HUES6 (cell line): ENCODE results near the gene SLCO3A1.
"Not testable (repeated sequence)": the region's sequence is repeated elsewhere in the genome, so short reads cannot be mapped to it uniquely, and the experiment has no call there.

Experiments used
- H3K27ac ChIP-seq: 2 replicates; pipeline ENCODE4 v1.7.0; 2013; ENCODE audit warnings: low read depth, mild to moderate bottlenecking, low read length, inconsistent platforms
- H3K27me3 ChIP-seq: 2 replicates; pipeline ENCODE4 v1.6.1; 2013; ENCODE audit warnings: low read length; ENCODE audit not compliant: control insufficient read depth, insufficient read depth
- H3K36me3 ChIP-seq: 2 replicates; pipeline ENCODE4 v1.6.1; 2013; ENCODE audit warnings: low read length; ENCODE audit not compliant: control insufficient read depth, insufficient read depth
- H3K4me1 ChIP-seq: 2 replicates; pipeline ENCODE4 v1.6.1; 2013; ENCODE audit warnings: low read length; ENCODE audit not compliant: control insufficient read depth, insufficient read depth
- H3K4me3 ChIP-seq: 2 replicates; pipeline ENCODE4 v1.5.1; 2013; ENCODE audit warnings: low read depth, low read length
- H3K9ac ChIP-seq: one replicate; pipeline ENCODE4 v1.6.1; 2013; ENCODE audit warnings: mild to moderate bottlenecking, low read length
- H3K9me3 ChIP-seq: 2 replicates; pipeline ENCODE4 v1.6.1; 2013; ENCODE audit warnings: low read depth, low read length; ENCODE audit not compliant: control insufficient read depth, insufficient read depth

The SLCO3A1 gene

DNA sequence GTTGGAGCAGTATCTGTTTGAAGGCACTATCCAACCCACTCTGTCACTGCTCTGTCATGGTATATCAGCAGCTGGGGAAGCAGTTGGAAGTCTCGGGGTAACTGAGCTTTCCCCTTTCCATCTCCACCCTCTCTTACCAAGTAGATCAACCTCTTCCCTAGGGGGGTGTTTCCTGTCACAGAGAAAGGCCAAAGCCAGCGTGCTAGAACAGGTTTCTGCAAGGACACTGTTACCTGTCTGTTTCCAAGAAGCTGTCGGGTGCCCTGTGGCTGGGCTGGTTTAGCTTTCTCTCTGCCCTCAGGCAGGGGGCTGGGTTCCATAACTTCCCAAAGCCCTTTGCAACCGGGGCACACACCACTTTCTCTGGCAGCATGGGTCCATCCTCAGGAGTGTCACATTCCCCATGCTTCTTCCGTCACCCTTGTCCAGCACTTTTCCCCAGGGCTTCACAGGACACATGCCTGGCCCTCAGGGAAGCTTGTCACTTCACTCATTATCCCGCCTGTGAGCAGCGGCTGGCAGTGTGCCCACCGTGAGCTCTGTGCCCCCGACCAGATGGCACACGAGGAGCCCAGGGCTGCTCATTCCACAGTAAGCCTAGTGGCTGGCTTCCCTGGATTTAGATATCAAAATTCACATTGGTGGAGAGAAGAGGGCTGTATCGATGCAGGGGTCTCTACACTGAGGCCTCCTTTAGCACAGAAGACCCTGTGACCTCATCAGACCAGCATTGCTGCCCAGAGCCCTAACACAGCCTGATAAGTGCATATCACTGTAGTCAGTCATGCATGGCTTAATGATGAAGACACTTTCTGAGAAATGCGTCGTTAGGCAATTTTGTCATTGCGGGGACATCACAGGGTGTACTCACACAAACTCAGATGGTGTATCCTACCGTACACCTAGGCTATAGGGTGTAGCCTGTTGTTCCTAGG lies 205.8 kb downstream of the SLCO3A1 start:
- H3K4me1 ChIP-seq = no peaks in the 10 kb centered on the region
- no peak overlapping the region for H3K27ac ChIP-seq
- H3K9me3 ChIP-seq = no peaks in the 10 kb centered on the region
- H3K4me3 ChIP-seq = no peak overlapping the region
- H3K36me3 ChIP-seq = no peaks in the 10 kb centered on the region
- no peaks in the 10 kb centered on the region for H3K27me3 ChIP-seq
- H3K9ac ChIP-seq = no peak overlapping the region

DNA sequence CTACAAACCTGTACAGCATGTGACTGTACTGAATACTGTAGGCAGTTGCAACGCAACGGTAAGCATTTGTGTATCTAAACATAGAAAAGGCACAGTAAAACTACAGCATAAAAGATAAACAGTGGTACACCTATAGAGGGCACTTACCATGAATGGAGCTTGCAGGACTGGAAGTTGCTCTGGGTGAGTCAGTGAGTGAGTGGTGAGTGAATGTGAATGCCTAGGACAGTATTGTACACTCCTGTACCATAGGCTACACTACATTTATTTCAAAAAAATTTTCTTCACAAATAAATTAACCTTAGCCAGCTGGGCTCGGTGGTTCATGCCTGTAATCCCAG lies 206.4 kb downstream of the SLCO3A1 start:
- not testable (repeated sequence) for H3K27me3 ChIP-seq, H3K9me3 ChIP-seq, H3K4me1 ChIP-seq, H3K27ac ChIP-seq, H3K4me3 ChIP-seq, H3K36me3 ChIP-seq, H3K9ac ChIP-seq

DNA sequence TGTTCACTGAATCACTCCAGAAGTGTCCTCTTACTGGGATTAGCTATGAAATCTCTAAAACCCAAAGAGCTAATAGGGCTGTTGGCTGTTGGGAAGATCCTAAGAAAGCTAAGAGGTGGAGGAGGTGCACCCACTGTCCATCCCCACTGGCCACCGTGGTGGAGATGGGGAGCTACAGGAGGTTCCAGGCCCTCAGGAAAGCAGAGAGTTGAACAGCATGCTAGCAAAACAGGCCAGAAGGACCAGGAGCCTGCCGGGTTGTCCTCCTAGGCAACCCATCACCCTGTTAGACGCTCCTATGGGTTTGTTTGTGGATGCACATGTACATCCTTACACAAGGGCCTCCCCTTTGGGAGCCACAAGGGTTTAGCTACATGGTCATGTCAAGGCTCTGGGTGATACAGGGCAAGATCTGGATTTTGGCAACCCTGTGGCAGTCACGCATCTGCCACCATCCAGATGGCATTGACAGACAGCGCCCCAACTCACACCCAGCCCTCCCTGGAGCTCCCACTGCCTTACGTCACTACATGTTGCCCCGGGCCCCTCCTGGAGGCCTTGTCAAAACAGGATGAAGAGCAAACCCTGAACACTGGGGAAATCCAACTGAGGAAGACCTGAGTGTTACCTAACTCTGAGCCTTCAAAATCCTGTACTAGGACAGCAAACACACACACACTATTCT lies 208.1 kb downstream of the SLCO3A1 start:
- Histone ChIP-seq H3K4me3 (no peak overlapping the region), H3K27me3 (no peaks in the 10 kb centered on the region), H3K9me3 (no peaks in the 10 kb centered on the region), H3K9ac (no peak overlapping the region), H3K4me1 (no peaks in the 10 kb centered on the region), H3K36me3 (no peaks in the 10 kb centered on the region), H3K27ac (no peak overlapping the region)

DNA sequence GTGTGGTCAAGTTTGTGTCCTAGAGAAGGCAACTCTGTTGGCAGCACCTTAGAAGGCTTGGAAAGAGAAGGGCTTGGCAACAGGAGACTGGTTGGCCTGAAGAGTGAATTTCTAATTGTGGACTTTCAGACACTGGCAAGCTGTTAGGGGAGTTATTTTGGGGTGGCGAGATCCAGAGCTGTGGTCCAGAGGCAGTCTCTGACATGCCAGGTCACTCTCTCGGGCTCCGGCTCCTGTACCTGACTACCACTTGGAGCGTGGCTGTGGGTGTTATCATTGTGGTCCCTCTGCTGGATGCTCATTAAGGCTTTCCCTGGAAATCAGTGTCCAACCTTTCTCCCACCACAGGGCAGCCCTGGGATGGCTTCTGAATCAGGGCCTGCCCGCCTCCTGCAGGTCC lies 209.0 kb downstream of the SLCO3A1 start:
- H3K9ac ChIP-seq = no peak overlapping the region
- H3K27me3 ChIP-seq = no peaks in the 10 kb centered on the region
- H3K4me1 ChIP-seq = no peaks in the 10 kb centered on the region

DNA sequence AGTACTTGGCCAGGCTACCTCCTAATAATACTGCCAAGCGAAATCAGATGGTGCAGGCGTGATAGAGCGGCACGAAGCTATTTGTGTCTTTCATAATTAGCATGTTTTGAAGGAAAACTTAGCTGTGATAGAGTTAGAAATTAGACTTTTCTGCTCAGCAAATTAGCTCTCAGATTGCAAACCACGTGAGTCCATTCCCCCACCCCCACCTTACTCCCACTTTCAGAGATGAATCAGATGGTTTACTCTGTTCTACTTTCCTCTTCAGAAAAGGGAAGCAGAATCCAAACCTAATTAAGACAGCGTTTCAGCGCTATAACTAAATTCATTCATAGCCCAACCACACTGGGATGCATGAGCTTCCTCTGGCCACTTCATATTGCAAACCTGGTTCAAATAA lies 214.6 kb downstream of the SLCO3A1 start:
- H3K27ac ChIP-seq = no peak overlapping the region

More for the DNA sequence above, 209.0 kb downstream of the SLCO3A1 start:
- no peaks in the 10 kb centered on the region for H3K36me3 ChIP-seq
- H3K27ac ChIP-seq = no peak overlapping the region
- H3K4me3 ChIP-seq = no peak overlapping the region
- H3K9me3 ChIP-seq = no peaks in the 10 kb centered on the region

DNA sequence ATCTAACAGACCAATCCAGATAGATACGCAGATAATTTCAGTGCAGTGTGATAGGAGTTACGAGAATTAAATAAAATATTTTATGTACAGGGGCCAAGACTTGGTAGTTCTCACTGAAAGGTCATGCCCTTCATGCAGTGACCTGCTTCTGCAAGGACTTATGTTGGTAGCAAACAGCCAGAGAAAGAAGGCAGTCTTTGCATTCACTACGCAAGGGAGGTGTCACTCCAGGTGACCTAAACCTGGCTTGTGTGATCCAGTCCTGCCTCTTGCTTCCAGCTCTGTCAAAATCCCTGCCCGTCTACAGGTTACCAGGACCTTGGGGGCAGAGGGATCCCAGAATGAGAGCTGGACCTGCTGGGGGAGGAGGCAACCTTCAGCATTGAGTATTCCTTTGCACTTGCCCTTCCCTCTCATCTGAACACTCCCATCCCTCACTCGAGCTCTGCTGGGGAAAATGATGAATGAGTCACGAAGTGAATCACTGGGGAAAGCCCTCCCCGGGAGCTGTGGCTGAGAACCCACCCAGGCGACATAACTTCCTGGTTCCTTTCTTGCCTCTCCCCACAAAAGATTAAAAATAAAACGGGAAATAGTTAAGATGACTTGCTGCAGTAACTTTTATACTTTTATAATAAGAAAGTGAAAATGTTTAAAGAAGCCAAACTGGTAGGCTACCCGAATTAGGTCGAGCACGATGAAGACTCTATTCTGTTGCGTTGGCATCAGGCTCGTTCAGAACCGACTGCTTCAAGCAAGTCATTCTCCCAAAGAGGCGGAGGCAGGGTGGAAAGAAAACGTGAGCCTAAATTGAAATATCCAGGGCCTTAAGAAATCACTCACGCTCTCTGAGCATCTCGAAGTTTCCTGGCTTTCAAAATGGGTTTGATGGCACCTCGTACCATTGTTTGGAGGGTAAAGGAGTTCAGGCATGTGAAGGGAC lies 216.1 kb downstream of the SLCO3A1 start:
- no peak overlapping the region for H3K27ac ChIP-seq
- H3K4me3 ChIP-seq = no peak overlapping the region
- H3K36me3 ChIP-seq = no peaks in the 10 kb centered on the region
- no peak overlapping the region for H3K9ac ChIP-seq
- H3K9me3 ChIP-seq = no peaks in the 10 kb centered on the region
- no peaks in the 10 kb centered on the region for H3K27me3 ChIP-seq
- H3K4me1 ChIP-seq = peaks cover 11% of the 10 kb centered on the region; the same call in 1 of the 2 replicates

More for the DNA sequence above, 214.6 kb downstream of the SLCO3A1 start:
- Histone ChIP-seq H3K36me3 (no peaks in the 10 kb centered on the region), H3K9ac (no peak overlapping the region), H3K4me3 (no peak overlapping the region), H3K4me1 (peaks cover 5% of the 10 kb centered on the region; the same call in 1 of the 2 replicates), H3K9me3 (no peaks in the 10 kb centered on the region), H3K27me3 (no peaks in the 10 kb centered on the region)

DNA sequence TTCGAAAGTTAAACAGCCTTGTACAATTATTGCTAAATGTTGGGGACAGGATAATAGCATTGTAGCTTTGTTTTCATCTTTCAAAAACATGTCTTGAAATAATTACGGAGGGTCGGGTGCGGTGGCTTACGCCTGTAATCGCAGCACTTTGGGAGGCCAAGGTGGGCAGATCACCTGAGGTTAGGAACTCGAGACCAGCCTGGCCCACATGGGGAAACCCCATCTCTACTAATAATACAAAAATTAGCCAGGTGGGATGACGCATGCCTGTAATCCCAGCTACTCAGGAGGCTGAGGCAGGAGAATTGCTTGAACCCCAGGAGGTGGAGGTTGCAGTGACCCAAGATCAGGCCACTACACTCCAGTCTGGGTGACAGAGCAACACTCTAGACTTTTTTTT lies 216.7 kb downstream of the SLCO3A1 start:
- H3K27me3 ChIP-seq, H3K36me3 ChIP-seq, H3K27ac ChIP-seq, H3K9me3 ChIP-seq, H3K4me3 ChIP-seq, H3K9ac ChIP-seq: not testable (repeated sequence)
- H3K4me1 ChIP-seq = peaks cover 11% of the 10 kb centered on the region; the same call in 1 of the 2 replicates

DNA sequence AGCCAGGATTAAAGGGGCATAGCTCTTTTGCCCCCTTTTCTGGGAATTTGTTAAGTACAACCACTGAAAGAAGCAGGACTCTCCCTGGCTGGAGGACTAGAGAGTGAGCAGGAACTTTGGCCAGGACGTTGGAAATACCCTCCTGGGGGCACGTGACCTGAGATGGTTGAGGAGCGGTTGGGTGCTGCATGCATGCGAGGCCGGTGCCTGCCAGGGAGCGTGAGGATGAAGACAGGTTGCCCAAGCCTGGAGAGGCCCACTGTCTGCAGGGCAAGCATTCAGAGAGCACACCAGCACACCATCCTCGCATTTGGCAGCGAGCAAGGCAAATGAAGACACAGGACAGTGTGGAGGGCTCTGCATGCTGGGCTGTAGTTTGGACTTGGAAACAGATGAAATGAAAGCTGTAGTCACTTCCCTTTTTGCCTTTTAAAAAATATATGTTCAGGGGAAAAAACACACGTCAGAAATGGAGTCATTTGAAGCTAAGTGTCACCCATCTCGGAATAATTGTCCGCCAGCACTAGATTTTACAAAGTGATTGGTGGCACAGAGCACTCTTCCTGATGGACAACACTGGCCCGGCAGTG lies 217.6 kb downstream of the SLCO3A1 start:
- Histone ChIP-seq H3K36me3 (no peaks in the 10 kb centered on the region), H3K27ac (no peak overlapping the region), H3K9ac (no peak overlapping the region), H3K9me3 (no peaks in the 10 kb centered on the region), H3K4me3 (no peak overlapping the region), H3K27me3 (no peaks in the 10 kb centered on the region), H3K4me1 (peaks cover 11% of the 10 kb centered on the region; the same call in 1 of the 2 replicates)

DNA sequence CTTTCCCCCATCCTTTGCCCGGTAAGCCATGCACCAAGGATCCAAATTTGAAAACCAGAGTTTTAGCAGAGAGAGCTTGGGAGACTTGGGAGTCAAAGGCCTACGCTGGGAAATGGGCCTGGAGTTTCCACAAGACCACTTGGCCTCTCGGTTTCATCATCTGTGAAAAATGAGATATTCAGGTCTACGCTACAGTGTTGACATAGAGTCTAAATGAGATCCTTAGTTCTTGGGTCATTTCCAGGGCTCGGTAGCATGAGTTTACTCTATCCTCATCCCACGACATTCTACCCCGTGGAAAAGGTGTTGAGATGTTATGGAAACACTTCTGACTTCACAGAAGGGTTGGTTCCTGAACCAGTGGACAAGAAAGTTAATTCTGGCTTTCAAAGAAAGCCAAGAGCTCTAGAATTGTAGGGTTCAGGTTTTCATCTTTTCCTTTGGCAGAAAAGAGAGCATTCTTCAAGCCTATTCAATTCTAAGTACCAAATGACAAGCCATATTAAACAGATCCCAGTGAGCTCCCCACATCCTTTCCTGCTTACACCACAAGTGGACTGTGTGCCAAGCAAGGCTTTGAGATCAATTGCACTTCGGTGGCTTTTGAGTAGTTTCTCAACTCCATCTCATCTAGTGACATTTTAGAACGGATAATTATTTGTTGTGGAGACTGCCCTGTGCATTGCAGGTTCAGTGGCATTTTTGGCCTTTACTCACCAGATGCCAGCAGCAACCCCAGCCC lies 219.7 kb downstream of the SLCO3A1 start:
- Histone ChIP-seq H3K4me3 (no peak overlapping the region), H3K9me3 (no peaks in the 10 kb centered on the region), H3K27ac (no peak overlapping the region), H3K9ac (no peak overlapping the region), H3K27me3 (no peaks in the 10 kb centered on the region), H3K36me3 (no peaks in the 10 kb centered on the region), H3K4me1 (peaks cover 11% of the 10 kb centered on the region; the same call in 1 of the 2 replicates)

DNA sequence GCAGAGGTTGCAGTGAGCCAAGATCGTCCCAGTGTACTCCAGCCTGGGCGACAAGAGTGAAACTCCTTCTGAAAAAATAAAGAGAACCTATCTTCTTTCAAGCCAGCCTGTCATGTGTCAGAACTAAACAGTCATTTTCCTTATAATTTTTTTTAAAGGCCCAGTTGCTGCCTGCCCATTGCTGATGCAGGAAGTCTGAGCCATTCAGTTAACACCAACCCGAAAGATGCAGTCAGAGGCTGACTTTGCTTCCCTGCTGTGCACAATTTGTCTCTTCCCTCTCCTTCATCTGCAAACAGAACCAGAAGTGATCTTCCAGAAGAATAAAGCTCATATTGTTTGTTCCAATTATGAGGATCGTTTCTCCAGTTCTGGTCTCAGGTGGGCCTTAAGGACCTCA lies 220.6 kb downstream of the SLCO3A1 start:
- Histone ChIP-seq H3K9ac (no peak overlapping the region), H3K4me1 (peaks cover 11% of the 10 kb centered on the region; the same call in 1 of the 2 replicates), H3K4me3 (no peak overlapping the region), H3K36me3 (no peaks in the 10 kb centered on the region), H3K27ac (no peak overlapping the region), H3K27me3 (no peaks in the 10 kb centered on the region), H3K9me3 (no peaks in the 10 kb centered on the region)
